H1 (cell line): ENCODE data around the gene UFSP1. TPM values are rescaled to one million over a fixed set of nuclear protein-coding genes. Genes with fewer than 3 reads are reported as not detected.

ENCODE experiments used
- BRCA1 ChIP-seq: IDR thresholded peaks from 2 replicates; pipeline ENCODE4 v1.6.1; 2012; ENCODE audit warnings: low read depth, low read length, improper control_type of control experiment
- CHD1 ChIP-seq: IDR thresholded peaks from 2 replicates; pipeline ENCODE4 v1.6.1; 2012; ENCODE audit warnings: low read depth, low read length, improper control_type of control experiment
- CHD7 ChIP-seq: fragments of 300-600 bp; sonication (generic); IDR thresholded peaks from 2 replicates; pipeline ENCODE4 v1.7.1; 2012; ENCODE audit warnings: low read length, moderate library complexity, mild to moderate bottlenecking, inconsistent platforms; ENCODE audit not compliant: insufficient replicate concordance
- EP300 ChIP-seq, 2 experiments: IDR thresholded peaks; 1 replicate in 1 of 2; 2 replicates in 1 of 2; pipeline ENCODE4 v1.6.1; 2011 to 2012; ENCODE audit warnings: low read depth in 2 of 2, low read length in 2 of 2, mild to moderate bottlenecking in 2 of 2, borderline replicate concordance in 1 of 2, inconsistent platforms in 1 of 2, moderate library complexity in 1 of 2
- GABPA ChIP-seq: IDR thresholded peaks from 2 replicates; pipeline ENCODE4 v1.6.1; 2011; ENCODE audit warnings: mild to moderate bottlenecking, low read length, moderate library complexity, borderline replicate concordance; ENCODE audit not compliant: insufficient read depth
- GTF2F1 ChIP-seq: IDR thresholded peaks from 2 replicates; pipeline ENCODE4 v1.6.1; 2012; ENCODE audit warnings: low read depth, low read length, improper control_type of control experiment, borderline replicate concordance
- POLR2AphosphoS5 ChIP-seq: IDR thresholded peaks from 2 replicates; pipeline ENCODE4 v1.6.1; 2011; ENCODE audit warnings: low read depth, low read length
- RXRA ChIP-seq: IDR thresholded peaks from 2 replicates; pipeline ENCODE4 v1.6.1; 2011; ENCODE audit warnings: low read depth, mild to moderate bottlenecking, low read length, moderate library complexity; ENCODE audit not compliant: insufficient read depth
- TAF1 ChIP-seq: IDR thresholded peaks from 2 replicates; pipeline ENCODE4 v1.6.1; 2011; ENCODE audit warnings: mild to moderate bottlenecking, low read depth, low read length
- ZNF274 ChIP-seq: IDR thresholded peaks from 2 replicates; pipeline ENCODE4 v1.7.0; 2012; ENCODE audit warnings: low read length, borderline replicate concordance; ENCODE audit errors: extremely low read depth
- polyA plus RNA-seq, 7 experiments: library from polyadenylated mRNA; depleted of rRNA in 3 of 7; stranded (reverse) in 5 of 7; unstranded in 2 of 7; fragments of >200 nt in 5 of 7; fragments of 200-250 nt in 2 of 7; gene quantifications; 1 replicate in 5 of 7; 2 replicates in 1 of 7; 4 replicates in 1 of 7; pipeline versions ENCODE4 v1.2.1 to v1.2.3, GENCODE V29; 2011 to 2013; ENCODE audit warnings: missing spikeins in 2 of 7, mixed read lengths in 2 of 7
- total RNA-seq: library from RNA; stranded (reverse); fragmentation: NEBNext Ultra II Directional; extraction: Animal tissue kit (Norgen Biotek cat#: 25700); gene quantifications from 2 replicates; pipeline ENCODE4 v1.2.1, GENCODE V29; 2021
- TF ChIP-seq, protein P1 (sequence below): IDR thresholded peaks from 2 replicates; pipeline ENCODE4 v1.6.1; 2011; ENCODE audit warnings: low read length, improper control_type of control experiment

UFSP1 gene
- total and polyA plus RNA-seq, 2 of the 8 experiments (the other 6 are each of a cell fraction or from before 2014, with no cell fraction given), result 1.6 to 4.3 TPM

- no peak for TF ChIP-seq CHD7
- TF ChIP-seq POLR2AphosphoS5, result no peak
- TF ChIP-seq, protein P1, sequence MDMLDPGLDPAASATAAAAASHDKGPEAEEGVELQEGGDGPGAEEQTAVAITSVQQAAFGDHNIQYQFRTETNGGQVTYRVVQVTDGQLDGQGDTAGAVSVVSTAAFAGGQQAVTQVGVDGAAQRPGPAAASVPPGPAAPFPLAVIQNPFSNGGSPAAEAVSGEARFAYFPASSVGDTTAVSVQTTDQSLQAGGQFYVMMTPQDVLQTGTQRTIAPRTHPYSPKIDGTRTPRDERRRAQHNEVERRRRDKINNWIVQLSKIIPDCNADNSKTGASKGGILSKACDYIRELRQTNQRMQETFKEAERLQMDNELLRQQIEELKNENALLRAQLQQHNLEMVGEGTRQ, result no peak
- TF ChIP-seq RXRA, result no peak
- no peak for TF ChIP-seq GABPA
- TF ChIP-seq ZNF274, result no peak
- TF ChIP-seq GTF2F1, result no peak
- no peak for TF ChIP-seq CHD1
- TF ChIP-seq BRCA1, result no peak
- TF ChIP-seq EP300 (IDR thresholded peaks at IDR 0.05; ENCODE audit: borderline replicate concordance in 1 of 2, low read depth in 2 of 2, low read length in 2 of 2), result no peak
- TF ChIP-seq TAF1, result no peak
These were observed 34.0 kb downstream of the UFSP1 start (continued) for GRCh38 chr7:100855515-100855914.
